H9 (cell line): ENCODE measurements around the gene SPRYD7. TPM values are rescaled to one million over a fixed set of nuclear protein-coding genes. Genes with fewer than 3 reads are reported as not detected.

Experiments used
- DNase-seq: peaks from one replicate; pipeline ENCODE4 v3.0.0-alpha.2; 2017
- H2AFZ ChIP-seq: one replicate; pipeline ENCODE4 v1.6.1; 2013; ENCODE audit warnings: mild to moderate bottlenecking, low read length, control low read depth, moderate library complexity
- H2AK5ac ChIP-seq: 2 replicates; pipeline ENCODE4 v1.6.1; 2013; ENCODE audit warnings: low read length, control low read depth, mixed read lengths; ENCODE audit not compliant: insufficient read length
- H2BK120ac ChIP-seq: one replicate; pipeline ENCODE4 v1.6.1; 2013; ENCODE audit warnings: low read depth, mild to moderate bottlenecking, low read length, control low read depth, inconsistent platforms; ENCODE audit not compliant: poor library complexity, severe bottlenecking
- H2BK12ac ChIP-seq: 2 replicates; pipeline ENCODE4 v1.6.1; 2013; ENCODE audit warnings: low read length, control low read depth, mixed read lengths, low read depth; ENCODE audit not compliant: insufficient read length
- H2BK15ac ChIP-seq: 2 replicates; pipeline ENCODE4 v1.6.1; 2013; ENCODE audit warnings: low read depth, low read length, control low read depth
- H2BK20ac ChIP-seq: one replicate; pipeline ENCODE4 v1.6.1; 2013; ENCODE audit warnings: low read depth, mild to moderate bottlenecking, low read length, control low read depth, inconsistent platforms; ENCODE audit not compliant: poor library complexity, severe bottlenecking
- H2BK5ac ChIP-seq: 2 replicates; pipeline ENCODE4 v1.6.1; 2013; ENCODE audit warnings: low read length, control low read depth, mixed read lengths; ENCODE audit not compliant: insufficient read length
- H3K14ac ChIP-seq: 2 replicates; pipeline ENCODE4 v1.6.1; 2013; ENCODE audit warnings: low read length, control low read depth; ENCODE audit not compliant: insufficient read depth
- H3K18ac ChIP-seq: 2 replicates; pipeline ENCODE4 v1.6.1; 2013; ENCODE audit warnings: low read depth, mild to moderate bottlenecking, mixed read lengths, low read length, control low read depth; ENCODE audit not compliant: insufficient read length
- H3K23ac ChIP-seq: 2 replicates; pipeline ENCODE4 v1.6.1; 2013; ENCODE audit warnings: low read length, control low read depth, mixed read lengths, low read depth; ENCODE audit not compliant: insufficient read length
- H3K23me2 ChIP-seq: 2 replicates; pipeline ENCODE4 v1.6.1; 2013; ENCODE audit warnings: low read depth, mild to moderate bottlenecking, mixed read lengths, low read length, control low read depth; ENCODE audit not compliant: insufficient read length, poor library complexity, severe bottlenecking
- H3K27ac ChIP-seq: 2 replicates; pipeline ENCODE4 v1.5.1; 2013; ENCODE audit warnings: low read length, control low read depth, mixed read lengths, low read depth; ENCODE audit not compliant: insufficient read length
- H3K27me3 ChIP-seq: 2 replicates; pipeline ENCODE4 v1.6.1; 2013; ENCODE audit warnings: low read length, control low read depth, inconsistent platforms; ENCODE audit not compliant: insufficient read depth
- H3K4ac ChIP-seq: 2 replicates; pipeline ENCODE4 v1.6.1; 2013; ENCODE audit warnings: low read depth, mild to moderate bottlenecking, control low read depth, inconsistent platforms, low read length, moderate library complexity
- H3K4me1 ChIP-seq: 2 replicates; pipeline ENCODE4 v1.6.1; 2013; ENCODE audit warnings: low read length, control low read depth, inconsistent platforms; ENCODE audit not compliant: insufficient read depth
- H3K4me2 ChIP-seq: 2 replicates; pipeline ENCODE4 v1.6.1; 2013; ENCODE audit warnings: low read length, control low read depth, mixed read lengths; ENCODE audit not compliant: insufficient read length, insufficient read depth
- H3K56ac ChIP-seq: 2 replicates; pipeline ENCODE4 v1.6.1; 2013; ENCODE audit warnings: low read depth, mild to moderate bottlenecking, mixed read lengths, low read length, control low read depth; ENCODE audit not compliant: insufficient read length
- H3K79me1 ChIP-seq: 2 replicates; pipeline ENCODE4 v1.6.1; 2013; ENCODE audit warnings: low read depth, mild to moderate bottlenecking, moderate library complexity, low read length, control low read depth, inconsistent platforms; ENCODE audit not compliant: insufficient read depth, poor library complexity, severe bottlenecking
- H3K79me2 ChIP-seq: 2 replicates; pipeline ENCODE4 v1.6.1; 2013; ENCODE audit warnings: low read length, control low read depth, inconsistent platforms; ENCODE audit not compliant: insufficient read depth
- H3K9ac ChIP-seq: 2 replicates; pipeline ENCODE4 v1.6.1; 2013; ENCODE audit warnings: low read length, control low read depth, mixed read lengths; ENCODE audit not compliant: insufficient read length; ENCODE audit errors: extremely low read depth
- H3K9me3 ChIP-seq: one replicate; pipeline ENCODE4 v1.6.1; 2013; ENCODE audit warnings: low read depth, low read length, inconsistent platforms; ENCODE audit not compliant: control insufficient read depth
- H3T11ph ChIP-seq: one replicate; pipeline ENCODE4 v1.6.1; 2013; ENCODE audit warnings: mild to moderate bottlenecking, low read length, control low read depth, inconsistent platforms
- H4K20me1 ChIP-seq: one replicate; pipeline ENCODE4 v1.6.1; 2013; ENCODE audit not compliant: control insufficient read depth, insufficient read length, insufficient read depth
- H4K5ac ChIP-seq: 2 replicates; pipeline ENCODE4 v1.6.1; 2013; ENCODE audit warnings: low read depth, mild to moderate bottlenecking, mixed read lengths, low read length, control low read depth; ENCODE audit not compliant: insufficient read length
- H4K8ac ChIP-seq: replicated peaks from 2 replicates; pipeline ENCODE4 v1.6.1; 2013; ENCODE audit warnings: low read length, control low read depth, mixed read lengths, low read depth; ENCODE audit not compliant: insufficient read length
- H4K91ac ChIP-seq: 2 replicates; pipeline ENCODE4 v1.6.1; 2013; ENCODE audit warnings: low read depth, mild to moderate bottlenecking, moderate library complexity, mixed read lengths, low read length, control low read depth; ENCODE audit not compliant: insufficient read length
- H3K27ac Mint-ChIP-seq, 3 experiments: 2 replicates in 2 of 3; 3 replicates in 1 of 3; pipeline ENCODE4 v1.8.0; 2020 to 2021; ENCODE audit warnings: mixed read lengths in 3 of 3, mild to moderate bottlenecking in 1 of 3, moderate library complexity in 1 of 3
- H3K27me3 Mint-ChIP-seq: 2 replicates; pipeline ENCODE4 v1.8.0; 2021; ENCODE audit warnings: low read depth, mild to moderate bottlenecking, moderate library complexity, mixed read lengths
- H3K36me3 Mint-ChIP-seq, 3 experiments: 2 replicates in 2 of 3; 3 replicates in 1 of 3; pipeline ENCODE4 v1.8.0; 2020 to 2021; ENCODE audit warnings: low read depth in 3 of 3, mixed read lengths in 3 of 3; ENCODE audit not compliant: insufficient read depth in 1 of 3
- H3K4me1 Mint-ChIP-seq, 2 experiments: 2 replicates each; pipeline ENCODE4 v1.8.0; 2020; ENCODE audit warnings: mixed read lengths in 2 of 2
- H3K4me3 Mint-ChIP-seq, 2 experiments: 2 replicates in 1 of 2; 3 replicates in 1 of 2; pipeline ENCODE4 v1.8.0; 2020 to 2021; ENCODE audit warnings: mild to moderate bottlenecking in 2 of 2, mixed read lengths in 2 of 2, moderate library complexity in 1 of 2
- H3K9me3 Mint-ChIP-seq, 2 experiments: 2 replicates in 1 of 2; 3 replicates in 1 of 2; pipeline ENCODE4 v1.8.0; 2020; ENCODE audit warnings: mild to moderate bottlenecking in 2 of 2, mixed read lengths in 2 of 2, moderate library complexity in 1 of 2
- CTCF ChIP-seq: fragments of 200-600 bp; sonication (generic); conservative IDR thresholded peaks from 3 replicates; pipeline ENCODE4 v1.8.0; 2021; ENCODE audit warnings: antibody characterized with exemption, mild to moderate bottlenecking
- WGBS: extraction: QIAGEN DNeasy Blood & Tissue Kit; methylation state at CpG from one replicate; pipeline ENCODE4 v1.1.7; 2013; ENCODE audit warnings: missing lambda C conversion rate, low lambda C conversion rate, mixed read lengths; ENCODE audit not compliant: insufficient read length; ENCODE audit errors: extremely low coverage; 5-methylcytosine and 5-hydroxymethylcytosine counted together
- total RNA-seq: library from RNA; stranded (reverse); gene quantifications from 2 replicates; pipeline ENCODE4 v1.2.1, GENCODE V29; 2021

Gene SPRYD7
- total RNA-seq, 1 experiment from 2014 or later = 1.8 TPM

- Histone ChIP-seq H3K18ac (no peak overlapping the region), H3K4me1 (no peaks in the 10 kb centered on the region), H3K23ac (no peak overlapping the region), H2AFZ (no peak overlapping the region), H2BK12ac (no peak overlapping the region), H2BK120ac (no peak overlapping the region), H4K5ac (no peak overlapping the region), H2BK5ac (no peak overlapping the region), H3K56ac (no peak overlapping the region), H2BK15ac (no peak overlapping the region), H3K27me3 (no peaks in the 10 kb centered on the region; the same call in 1 of the 2 replicates), H3K14ac (no peak overlapping the region), H3K23me2 (no peaks in the 10 kb centered on the region), H3K9ac (no peak overlapping the region), H3K79me1 (no peaks in the 10 kb centered on the region), H2BK20ac (no peak overlapping the region), H2AK5ac (no peak overlapping the region), H4K91ac (no peak overlapping the region), H3K4me2 (no peak overlapping the region), H3K79me2 (no peaks in the 10 kb centered on the region), H4K20me1 (no peaks in the 10 kb centered on the region), H4K8ac (no peak overlapping the region), H3K4ac (no peak overlapping the region), H3K27ac (no peak overlapping the region), H3K9me3 (peaks cover 2% of the 10 kb centered on the region), H3T11ph (no peak overlapping the region)
- DNase-seq = peak; percentile 67
- H3K27ac Mint-ChIP-seq = no peak overlapping the region
- peaks cover 17 to 31% of the 10 kb centered on the region in 2 experiments for H3K9me3 Mint-ChIP-seq
- H3K27me3 Mint-ChIP-seq = no peaks in the 10 kb centered on the region; the same call in 1 of the 2 replicates
- no CpG with 5 or more reads among the region's 3 CpGs for WGBS
- peaks cover 4 to 6% (median 6%) of the 10 kb centered on the region in 3 experiments; a peak in 6 of 7 replicates for H3K36me3 Mint-ChIP-seq
- 0 out of 4 replicates have a peak, but pooled peaks cover 0 to 2% of the 10 kb centered on the region in 2 experiments for H3K4me1 Mint-ChIP-seq
- H3K4me3 Mint-ChIP-seq = no peak overlapping the region
- peak; percentile 73 for TF ChIP-seq CTCF
Measured at GRCh38 chr13:49869519-49869918, 66.6 kb downstream of the SPRYD7 start.
